ENCODE measurements around the gene HSPA9.
"Not testable (repeated sequence)": the region's sequence is repeated elsewhere in the genome, so short reads cannot be mapped to it uniquely, and the experiment has no call there.

Gene HSPA9

GRCh38 chr5:138528744-138529469 lies 46.3 kb downstream of the HSPA9 start:
- no peak for DNase-seq

- DNase-seq = no peak
These were observed 47.0 kb downstream of the HSPA9 start for GRCh38 chr5:138528208-138528607.

DNA sequence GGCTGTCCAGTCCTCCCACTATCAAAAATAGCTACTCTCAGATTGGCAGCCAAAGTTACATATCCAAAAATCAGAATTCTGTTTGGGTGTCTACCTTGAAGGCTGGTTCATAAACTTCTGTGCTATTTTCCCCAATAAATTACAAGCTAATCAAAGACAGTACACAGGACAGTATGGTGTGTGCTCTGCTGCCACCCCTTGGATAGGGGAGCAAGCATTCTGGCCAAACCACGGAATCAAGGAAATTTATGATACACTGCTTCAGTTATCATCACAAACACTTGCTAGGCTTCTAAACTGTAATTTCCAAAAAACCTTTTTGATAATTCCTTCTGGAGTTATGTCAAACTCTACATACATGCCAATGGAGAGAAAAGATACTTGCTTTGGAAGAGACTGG lies 48.0 kb downstream of the HSPA9 start:
- no peak for DNase-seq

GRCh38 chr5:138523406-138523805 lies 51.8 kb downstream of the HSPA9 start:
- DNase-seq = no peak

DNA sequence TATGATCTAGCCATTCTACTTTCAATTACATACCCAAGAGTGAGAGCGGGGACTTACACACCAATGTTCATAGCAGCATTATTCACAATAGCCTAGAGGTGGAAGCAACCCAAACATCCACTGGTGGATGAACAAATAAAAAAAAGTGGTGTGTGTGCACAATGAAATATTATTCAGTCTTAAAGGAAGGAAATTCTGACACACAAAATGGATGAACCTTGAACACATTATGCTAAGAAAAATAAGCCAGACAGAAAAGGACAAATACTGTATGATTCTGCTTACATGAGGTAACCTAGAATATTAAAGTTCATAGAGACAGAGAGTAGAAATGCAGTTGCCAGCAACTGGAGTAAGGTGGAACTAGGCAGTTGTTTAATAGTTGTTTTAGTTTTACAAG lies 54.2 kb downstream of the HSPA9 start:
- DNase-seq = no peak

- DNase-seq = no peak
These were observed 57.8 kb downstream of the HSPA9 start for GRCh38 chr5:138517437-138517836.

DNA sequence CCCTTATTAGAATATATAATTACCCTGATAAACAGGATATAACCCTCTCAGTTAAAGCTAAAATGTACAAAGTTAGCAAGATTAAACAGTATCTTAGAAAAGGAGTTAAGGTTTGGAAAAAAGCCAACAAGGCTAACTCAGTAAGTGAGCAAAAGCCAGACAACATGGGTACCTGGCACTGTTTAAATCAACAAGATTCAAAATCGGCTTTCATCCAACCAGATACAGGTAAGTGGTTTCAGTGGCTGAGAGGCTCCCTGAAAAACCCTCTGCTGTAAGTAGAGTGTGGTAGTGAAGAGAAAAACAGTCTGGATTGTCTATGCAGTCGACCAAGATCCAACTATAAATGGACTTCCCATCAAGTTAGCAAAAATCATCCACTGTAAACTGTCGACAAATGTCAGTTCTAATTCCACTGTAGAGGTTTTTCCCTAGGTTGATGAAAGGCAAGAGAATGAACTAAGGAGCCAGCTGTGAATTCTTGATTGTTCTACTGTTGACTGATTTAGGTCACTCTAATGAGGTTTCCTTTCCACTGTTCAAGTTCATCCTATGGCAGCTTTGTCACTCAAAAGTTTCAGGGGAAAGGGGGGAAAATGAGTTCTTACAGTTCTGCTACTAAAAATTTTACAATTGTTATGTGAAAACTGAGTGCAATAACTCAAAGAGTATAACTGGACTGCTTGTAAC lies 59.5 kb downstream of the HSPA9 start:
- DNase-seq = no peak

DNA sequence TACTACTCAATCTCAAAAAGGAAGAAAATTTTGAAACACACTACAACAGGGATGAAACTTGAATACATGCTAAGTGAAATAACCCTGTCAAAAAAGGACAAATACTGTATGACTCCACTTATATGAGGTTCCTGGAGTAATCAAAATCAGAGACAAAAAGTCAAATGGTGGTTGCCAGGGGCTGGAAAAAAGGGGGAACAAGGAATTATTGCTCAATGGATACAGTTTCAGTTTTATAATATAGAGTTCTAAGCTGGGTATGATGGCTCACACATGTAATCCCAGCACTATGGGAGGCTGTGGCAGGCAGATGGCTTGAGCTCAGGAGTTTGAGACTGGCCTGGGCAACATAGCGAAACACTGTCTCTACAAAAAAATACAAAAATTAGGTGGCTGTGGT lies 61.2 kb downstream of the HSPA9 start:
- DNase-seq = no peak

- no peak for DNase-seq
These were observed 66.2 kb downstream of the HSPA9 start for GRCh38 chr5:138508958-138509357.

- DNase-seq = not testable (repeated sequence)
These were observed 67.7 kb downstream of the HSPA9 start for GRCh38 chr5:138507485-138507884.

- no peak for DNase-seq
These were observed 68.6 kb downstream of the HSPA9 start for GRCh38 chr5:138506370-138507306.

DNA sequence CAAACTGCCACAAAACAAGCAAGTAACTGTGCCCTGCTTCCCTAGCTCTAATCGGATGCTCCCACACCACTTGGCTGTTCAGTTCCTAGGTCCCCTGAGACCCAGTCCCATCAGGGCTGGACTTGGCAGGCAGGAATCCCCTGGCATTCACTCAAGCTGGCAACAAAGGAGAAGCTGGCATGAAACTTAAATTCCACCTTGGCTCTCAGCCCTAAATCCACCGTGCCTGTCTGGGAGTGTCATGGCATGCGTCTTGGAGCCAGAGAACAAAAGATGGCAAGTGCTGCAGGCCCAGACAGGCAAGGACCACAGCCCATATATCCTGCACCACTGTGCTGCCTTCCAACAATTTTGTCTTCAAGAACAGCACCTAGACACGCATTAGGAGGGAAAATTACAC lies 70.4 kb downstream of the HSPA9 start:
- peak; percentile 20 for DNase-seq

Data from fibroblast of skin of scalp (primary cell).